Fibroblast of skin of right quadriceps (primary cell): ENCODE data around the gene ACSS2.
A peak's percentile ranks its signal among the peaks of the same experiment; 100 is the strongest.

Experiments
- DNase-seq: peaks from one replicate; pipeline ENCODE4 v3.0.0-alpha.2; 2013

ACSS2 gene, protein sequence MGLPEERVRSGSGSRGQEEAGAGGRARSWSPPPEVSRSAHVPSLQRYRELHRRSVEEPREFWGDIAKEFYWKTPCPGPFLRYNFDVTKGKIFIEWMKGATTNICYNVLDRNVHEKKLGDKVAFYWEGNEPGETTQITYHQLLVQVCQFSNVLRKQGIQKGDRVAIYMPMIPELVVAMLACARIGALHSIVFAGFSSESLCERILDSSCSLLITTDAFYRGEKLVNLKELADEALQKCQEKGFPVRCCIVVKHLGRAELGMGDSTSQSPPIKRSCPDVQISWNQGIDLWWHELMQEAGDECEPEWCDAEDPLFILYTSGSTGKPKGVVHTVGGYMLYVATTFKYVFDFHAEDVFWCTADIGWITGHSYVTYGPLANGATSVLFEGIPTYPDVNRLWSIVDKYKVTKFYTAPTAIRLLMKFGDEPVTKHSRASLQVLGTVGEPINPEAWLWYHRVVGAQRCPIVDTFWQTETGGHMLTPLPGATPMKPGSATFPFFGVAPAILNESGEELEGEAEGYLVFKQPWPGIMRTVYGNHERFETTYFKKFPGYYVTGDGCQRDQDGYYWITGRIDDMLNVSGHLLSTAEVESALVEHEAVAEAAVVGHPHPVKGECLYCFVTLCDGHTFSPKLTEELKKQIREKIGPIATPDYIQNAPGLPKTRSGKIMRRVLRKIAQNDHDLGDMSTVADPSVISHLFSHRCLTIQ

DNA sequence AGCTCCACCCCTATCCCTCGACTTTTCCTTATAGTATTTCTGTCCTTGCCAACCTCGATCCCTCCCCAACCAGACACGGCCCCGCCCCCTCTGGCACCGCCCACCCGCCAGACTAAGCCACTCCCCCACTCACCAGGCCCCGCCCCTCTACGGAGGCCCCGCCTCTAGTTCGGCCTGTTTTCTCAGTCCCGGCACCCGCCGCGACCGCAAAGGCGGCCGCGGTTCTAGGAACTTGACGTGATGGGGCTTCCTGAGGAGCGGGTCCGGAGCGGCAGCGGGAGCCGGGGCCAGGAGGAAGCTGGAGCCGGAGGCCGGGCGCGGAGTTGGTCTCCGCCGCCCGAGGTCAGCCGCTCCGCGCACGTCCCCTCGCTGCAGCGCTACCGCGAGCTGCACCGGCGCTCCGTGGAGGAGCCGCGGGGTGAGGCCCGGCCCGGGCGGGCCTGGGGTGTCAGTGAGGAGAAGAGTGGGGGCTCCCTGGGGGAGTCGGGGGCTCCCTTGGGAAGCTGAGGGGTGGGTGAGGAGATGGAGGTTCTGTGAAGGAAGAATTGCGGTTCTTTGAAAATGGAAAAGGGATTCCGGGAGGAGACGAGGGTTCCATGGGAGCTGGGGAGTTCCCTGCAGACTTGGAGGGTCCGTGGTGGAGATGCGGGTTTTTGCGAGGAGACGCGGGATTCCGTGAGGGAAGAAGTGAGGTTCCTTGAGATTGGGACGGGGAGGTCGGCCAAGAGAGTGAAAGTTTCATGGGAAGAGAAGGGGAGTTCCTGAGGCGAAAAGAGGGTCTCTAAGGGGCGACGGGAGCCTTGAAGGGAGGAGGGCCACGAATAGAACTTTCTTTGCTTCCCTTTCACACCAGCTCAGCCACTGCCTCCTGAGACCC lies at the start of gene ACSS2:
Gene ACSS2 (plus strand): TSS at position 207 of the 877 bp plus-strand sequence. CDS start 34 bp downstream, at position 241.
- DNase-seq: no peak

DNA sequence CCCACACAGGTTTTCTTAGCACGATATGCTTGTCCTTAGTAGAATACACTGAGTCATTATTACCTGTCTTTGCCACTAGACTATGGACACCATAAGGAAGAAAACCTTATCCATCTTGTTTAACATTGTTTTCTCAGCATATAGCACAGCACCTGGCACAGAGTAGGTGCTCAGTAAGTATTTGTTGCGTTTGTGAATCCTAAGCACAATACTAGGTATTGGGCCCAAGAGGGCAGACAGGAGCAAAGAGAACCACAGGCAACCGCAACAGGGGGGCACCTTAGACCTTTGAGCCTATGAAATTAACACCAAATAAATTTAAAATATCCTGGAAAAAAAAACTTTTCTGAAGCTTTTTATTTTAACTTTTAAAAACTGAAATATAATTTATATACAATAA lies 47.2 kb upstream of the ACSS2 start:
- no peak for DNase-seq

DNA sequence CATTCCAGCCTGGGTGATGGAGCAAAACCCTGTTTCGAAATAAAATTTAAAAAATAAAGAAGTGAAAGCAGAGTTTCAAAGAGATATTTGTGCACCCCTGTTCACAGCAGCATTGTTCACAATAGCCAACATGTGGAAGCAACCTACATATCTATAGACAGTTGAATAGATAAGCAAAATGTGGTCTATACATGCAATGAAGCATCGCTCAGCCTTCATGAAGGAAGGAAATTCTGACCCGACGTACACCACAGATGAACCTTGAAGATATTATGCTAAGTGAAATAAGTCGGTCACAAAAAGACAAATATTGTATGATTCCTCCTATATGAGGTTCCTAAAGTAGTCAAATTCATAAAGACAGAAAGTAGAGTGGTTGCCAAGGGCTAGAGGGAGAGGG lies 44.5 kb upstream of the ACSS2 start:
- no peak for DNase-seq

DNA sequence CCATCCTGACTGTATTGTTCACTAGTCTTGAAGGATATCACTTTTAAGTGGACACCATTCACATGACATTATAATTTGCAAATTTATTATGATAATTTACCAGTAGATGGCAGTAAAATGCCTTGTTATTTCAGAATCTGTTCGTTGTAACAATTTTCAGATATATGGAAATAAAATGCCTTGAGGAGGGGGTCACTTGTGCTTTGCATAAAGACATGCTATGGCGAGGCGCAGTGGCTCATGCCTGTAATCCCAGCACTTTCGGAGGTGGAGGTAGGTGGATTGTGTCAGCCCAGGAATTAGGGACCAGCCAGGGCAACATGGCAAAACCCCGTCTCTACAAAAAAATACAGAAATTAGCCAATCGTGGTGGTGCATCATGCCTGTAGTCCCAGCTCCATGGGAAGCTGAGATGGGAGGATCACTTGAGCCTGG lies 41.9 kb upstream of the ACSS2 start:
- peak; percentile 38 for DNase-seq

DNA sequence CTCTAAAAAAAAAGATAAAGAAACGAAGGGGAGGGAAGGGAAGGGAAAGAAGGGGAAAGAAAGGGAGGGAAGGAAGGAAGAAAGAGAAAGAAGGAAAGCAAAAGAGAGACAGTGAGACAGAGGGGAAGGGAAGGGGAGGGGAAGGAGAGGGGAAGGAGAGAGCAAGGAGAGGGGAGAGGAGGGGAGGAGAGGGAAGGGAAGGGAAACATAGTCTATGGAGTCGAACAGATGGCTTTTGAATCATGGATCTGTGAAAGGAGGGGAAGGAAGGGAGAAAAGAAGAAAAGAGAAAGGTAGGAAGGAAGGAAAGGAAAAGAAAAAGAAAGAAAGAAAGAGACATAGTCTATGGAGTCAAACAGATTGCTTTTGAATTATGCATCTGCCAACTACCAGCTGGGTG lies 34.3 kb upstream of the ACSS2 start:
- no peak for DNase-seq

DNA sequence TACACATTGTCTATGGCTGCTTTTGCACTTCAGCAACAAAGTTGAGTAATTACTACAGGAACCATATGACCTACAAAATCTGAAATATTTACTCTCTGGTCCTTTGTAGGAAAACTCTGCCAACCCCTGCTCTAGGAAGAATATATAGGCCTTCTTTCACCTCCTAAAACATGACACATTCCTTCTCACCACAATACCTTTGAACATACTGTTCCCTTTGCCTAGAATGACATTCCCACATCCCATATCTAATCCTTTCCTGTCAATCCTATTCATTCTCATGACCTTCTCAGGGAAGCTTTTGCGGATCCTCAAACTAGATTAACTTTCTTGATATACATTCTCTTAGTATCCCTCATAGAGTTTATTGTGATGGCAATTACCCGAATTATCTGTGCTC lies 33.0 kb upstream of the ACSS2 start:
- DNase-seq: no peak

DNA sequence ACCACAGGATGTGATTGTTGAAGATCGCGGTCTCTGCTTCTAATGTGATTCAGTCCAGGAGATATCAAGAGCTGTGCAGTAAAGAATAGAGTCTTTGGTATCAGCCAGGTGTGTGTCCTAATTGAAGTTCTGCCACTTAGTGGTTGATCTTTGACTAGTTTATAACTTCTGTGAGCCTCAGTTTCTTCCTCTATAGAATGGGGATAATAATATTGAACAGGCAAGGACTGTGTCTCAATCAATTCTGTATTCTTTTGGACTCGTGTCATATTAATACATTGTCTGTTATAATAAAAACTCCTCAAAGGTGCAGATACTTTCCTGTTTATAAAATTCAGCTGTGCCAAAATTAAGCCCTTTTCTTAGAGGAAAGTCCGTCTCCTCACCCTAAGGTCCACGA lies 27.8 kb upstream of the ACSS2 start:
- DNase-seq: no peak

DNA sequence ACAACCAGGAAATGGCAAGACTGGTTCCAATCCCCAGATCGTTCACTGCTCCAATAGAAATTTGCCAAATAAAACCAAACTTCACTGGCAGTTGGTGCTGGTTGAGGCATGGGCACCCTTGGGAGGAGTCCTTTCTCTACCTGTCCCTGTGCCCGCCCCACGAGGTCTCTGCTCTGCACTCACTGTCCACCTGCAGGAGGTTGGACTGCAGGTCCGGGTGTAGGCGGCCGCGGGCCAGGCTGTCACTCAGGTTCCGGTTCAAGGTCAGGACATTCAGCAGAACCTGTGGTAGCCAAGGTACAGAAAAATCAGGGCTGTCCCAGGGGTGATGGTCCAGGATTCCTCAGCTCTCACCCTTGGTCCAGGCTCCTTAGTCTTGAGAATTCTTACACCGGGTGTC lies 26.6 kb upstream of the ACSS2 start:
- no peak for DNase-seq

DNA sequence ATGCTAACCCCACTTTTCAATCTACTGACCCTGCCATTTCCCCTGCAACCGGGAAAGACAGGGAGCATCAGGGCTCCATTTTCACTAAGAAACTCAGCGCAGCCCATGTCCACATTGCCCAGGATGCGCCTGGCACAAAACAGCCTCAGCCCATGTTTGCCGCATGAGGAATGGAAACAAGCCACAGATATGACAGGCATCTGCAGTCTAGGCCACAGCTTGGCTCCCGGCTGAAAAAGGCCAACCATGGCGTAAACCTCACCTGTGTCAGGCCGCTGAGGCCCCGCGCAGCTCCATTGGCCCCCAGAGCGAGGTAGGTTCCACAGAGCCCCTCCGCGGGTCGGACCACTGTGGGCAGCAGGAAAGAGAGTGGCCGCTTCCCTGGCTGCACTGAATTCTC lies 25.4 kb upstream of the ACSS2 start:
- DNase-seq: no peak

DNA sequence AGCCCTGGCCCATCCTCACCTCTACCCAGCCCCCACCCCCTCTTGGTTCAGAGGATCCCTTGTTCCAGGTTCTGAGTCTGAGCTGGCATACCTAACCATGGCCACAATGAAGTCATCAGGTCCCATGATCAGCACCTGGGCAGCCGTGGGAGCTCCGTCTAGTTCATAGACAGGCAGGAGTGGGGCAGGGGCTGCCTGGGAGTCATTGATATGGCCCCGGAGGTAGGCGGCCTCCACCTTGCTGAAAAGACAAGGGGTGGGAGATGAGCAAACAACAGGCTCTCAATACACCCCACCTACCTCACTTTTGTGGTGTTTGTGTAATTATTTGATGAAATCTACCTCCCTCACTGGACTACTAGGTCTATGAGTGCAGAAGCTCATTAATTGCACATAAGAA lies 24.1 kb upstream of the ACSS2 start:
- no peak for DNase-seq

DNA sequence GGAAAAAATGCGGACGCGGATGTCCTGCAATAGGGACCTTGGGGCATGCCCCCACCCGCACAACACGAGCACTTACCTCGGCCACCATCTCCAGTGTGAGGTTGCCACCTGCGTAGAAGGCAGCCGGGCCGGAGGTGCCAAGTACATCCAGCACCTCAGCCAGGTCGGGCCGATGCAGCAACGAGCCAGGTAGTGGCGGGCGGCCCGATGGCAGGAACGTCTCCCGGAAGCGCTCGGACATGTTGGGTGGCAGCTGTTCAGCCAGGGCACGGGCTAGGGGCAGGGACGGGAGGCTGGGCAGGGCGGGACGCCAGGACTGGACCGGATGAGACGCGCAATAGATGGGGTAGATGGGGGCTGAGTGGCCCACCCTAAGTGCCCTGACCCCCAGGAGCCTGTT lies 17.0 kb upstream of the ACSS2 start:
- DNase-seq: no peak

DNA sequence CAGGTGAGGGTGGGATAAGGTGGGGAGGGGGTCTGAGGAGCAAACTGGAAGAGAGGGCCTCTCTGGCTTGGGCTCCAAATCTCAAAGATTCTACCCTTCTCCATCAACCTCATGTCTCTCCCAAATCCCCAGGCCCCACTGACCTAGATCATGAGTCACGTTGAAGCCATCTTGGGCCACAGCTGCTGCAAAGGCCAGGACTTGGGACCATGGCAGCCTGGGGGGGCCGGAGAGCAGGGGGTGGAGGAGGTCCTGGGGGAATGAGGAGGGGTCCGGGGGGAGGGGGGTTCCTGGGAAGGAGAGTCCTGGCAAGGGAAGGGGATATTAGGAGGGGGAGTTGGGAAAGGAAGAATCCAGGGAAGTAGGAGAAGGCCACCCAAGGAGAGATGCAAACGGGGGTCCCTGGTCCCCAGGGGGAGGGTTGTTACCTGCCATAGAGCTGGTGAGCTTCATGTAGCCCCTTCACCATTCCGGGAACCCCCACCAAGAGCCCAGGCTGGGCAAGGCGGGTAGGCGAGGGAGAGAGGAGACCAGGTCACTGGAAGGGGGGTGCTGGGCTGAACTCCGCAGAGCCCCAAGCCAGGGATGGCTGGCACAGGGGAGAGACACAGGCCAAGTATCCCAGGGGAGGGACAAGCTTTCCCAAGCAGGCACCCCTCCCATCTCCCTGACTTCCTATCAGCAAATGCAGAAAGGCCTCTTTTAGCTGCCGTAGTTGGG lies 16.4 kb upstream of the ACSS2 start:
- DNase-seq: no peak

DNA sequence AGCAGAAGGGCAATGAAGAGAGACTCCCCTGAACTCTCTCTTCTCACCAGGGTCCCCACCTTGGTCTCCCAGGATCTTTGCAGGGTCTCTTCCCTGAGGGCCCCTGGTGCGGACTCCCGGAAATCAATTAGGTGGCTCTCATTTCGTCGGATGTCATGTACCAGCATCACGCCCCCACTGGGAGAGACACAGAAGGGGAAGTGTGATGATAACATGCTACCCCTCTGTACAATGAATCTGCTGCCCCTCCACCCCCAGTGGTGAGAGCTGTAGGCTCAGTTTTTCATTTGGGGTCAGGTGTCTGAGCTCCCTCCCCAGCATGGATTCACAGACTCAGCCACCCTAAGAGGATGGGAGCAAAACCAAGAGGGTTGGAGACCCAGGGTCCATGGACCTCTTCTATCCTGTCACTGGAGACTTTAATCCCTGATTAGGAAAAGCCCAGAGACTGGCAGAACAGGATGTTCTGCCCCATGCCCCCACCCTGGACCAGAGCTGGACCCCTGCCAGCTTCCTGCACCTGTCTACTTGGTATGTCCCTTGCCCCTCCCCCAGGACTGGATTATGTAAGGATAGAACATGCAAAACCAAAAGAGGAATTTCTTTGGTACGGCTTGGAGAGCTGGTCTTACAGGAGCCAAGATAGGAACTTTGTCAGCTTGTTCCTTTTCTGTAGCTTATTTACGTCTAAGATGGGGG lies 14.9 kb upstream of the ACSS2 start:
- no peak for DNase-seq

DNA sequence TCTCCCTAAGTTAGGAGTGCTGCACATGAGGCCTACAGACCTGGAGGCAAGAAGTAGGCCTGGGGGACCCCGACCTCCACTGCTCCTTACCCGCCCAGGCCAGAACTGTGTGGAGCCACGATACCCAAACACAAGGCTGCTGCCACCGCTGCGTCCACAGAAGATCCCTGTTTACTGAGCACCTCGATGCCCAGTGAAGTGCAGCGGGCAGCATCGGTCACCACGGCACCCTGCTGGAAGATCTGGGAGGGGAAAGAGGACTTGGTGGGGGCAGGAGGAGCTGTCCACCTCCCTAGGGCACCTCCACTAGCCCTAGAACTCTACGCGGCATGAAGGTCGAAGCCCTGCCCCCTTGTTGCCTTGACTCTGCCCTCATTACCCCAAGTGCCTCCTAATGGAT lies 13.7 kb upstream of the ACSS2 start:
- DNase-seq: no peak

DNA sequence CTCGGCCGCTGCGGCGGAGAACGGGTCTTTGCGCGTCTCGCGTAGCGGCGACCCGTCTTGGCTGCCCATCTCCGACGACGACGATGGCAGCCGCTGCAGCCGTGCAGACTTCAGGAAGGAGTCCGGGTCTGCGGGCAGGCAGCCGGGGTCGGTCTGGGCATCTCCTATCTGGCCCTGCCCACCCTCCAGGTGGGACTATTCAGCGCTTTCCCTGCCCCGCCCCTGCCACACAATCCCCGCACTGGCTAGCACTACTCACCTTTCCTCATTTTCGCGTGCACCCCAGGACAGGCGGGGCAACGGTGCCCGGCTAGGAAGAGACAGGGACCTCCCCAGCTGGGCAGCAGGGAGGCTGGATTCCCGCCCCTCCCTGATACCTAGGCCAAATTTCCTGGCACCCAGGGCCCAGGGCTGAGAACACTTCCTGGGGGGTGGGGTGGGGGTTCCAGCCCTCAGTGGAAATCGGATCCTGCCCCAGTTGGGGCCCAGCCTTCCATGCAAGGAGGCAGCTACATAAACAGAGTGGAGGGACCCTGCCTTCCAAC lies 12.9 kb upstream of the ACSS2 start:
- no peak for DNase-seq

DNA sequence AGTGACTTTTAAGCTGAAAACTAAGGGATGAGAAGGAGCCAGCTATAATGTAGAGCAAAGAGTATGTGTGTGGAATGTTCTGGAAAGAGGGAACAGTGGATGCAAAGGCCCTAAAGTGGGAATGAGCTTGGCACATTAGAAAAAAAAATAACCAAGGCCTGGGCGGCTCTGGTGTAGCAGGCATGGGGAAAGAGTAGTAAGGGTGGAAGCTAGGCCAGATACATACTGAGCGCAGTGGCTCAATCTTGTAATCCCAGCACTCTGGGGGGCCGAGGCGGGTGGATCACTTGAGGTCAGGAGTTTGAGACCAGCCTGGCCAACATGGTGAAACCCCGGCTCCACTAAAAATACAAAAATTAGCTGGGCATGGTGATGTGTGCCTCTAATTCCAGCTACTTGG lies 12.2 kb upstream of the ACSS2 start:
- no peak for DNase-seq

DNA sequence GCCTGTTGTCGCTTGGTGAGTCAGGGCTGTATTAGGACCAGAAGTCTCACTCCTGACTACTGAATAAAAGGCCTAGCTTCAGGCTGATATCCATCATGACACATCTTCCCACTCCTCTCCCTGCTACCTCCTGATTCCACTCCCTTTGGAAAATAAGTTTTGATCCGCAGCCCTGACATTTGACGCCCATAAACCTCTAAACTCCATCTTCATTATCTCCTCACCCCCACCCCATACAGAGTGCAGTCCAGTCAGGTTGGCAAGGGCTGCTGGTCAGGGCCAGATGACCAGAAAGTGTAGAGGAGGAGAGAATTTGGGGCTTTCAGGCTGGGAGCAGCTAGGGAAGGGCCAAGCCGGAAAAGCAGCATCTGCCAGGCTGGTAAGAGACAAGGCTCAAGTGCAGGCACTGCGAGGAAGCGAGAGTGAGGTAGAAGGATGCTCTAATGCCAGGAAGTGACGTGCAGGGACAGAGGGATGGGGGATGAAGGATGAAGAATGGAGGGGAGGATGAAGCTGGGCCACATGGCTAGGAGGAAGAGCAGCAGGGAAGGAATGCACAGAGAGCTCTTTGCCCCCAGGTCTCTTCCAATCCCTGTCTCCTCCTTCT lies 5.0 kb upstream of the ACSS2 start:
- no peak for DNase-seq

DNA sequence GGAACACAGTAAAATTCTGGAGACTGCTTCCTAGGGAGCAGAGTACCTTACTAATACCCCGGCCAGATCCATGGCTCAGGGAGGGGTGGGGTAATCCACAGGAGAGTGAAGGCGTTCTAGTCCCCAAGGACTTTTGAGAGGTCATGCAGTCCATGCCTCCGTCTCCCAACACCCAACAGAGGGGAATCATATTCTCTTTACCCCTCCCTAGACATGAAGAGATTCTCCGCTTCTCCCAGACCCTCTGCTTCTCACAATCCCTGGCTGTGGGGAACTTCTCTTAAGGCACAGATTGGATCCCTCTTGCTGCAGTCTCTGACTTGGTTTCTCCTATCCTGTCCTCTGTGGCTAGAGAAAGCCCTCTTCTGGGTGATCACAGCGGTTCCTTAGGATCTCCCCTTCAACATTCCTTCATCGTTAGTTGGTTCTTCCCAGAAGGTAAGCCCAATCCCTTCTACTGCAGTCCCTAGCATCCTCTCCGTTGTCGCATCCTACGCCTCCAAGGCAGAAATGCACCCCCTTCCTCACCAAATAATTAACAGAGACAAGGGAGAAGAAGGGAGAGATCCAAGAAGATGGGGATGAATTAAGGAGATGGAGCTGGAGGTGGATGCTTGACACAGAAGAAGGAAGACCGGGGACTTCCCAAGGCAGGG lies 4.3 kb upstream of the ACSS2 start:
- DNase-seq: no peak

DNA sequence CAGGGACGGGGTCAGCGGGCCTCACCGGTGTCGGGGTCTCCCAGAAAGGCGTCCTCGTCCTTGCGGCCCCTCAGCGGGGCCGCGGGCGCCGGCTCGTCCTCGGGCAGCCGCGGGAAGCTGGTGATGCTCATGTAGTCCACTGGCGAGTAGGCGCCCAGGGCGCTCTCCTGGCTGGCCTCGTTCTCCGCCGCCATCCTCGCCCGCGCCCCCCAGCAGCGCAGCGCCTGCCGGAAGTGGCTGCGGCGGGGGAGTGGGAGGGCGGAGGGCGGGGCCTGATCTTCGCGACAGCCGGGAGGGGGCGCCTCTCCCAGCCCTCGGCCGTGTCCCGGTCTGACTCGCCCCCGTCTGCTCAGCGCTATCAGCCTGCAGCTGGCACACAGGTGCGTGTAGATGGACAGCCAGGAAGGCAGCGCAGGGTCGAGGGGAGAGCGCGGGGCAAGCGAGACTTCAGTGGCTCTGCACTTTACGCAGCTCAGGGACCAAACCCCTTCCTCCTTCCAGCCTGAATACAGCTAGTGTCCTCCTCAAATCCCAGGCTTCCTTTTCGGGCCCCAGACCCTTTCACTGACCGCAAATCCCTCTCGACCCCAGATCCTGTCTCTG lies 3.7 kb upstream of the ACSS2 start, which contains the start of gene GGT7:
Gene GGT7 (minus strand): TSS at position 235 of the 603 bp plus-strand sequence. CDS start 41 bp downstream, at position 194.
- peak; percentile 68 for DNase-seq

DNA sequence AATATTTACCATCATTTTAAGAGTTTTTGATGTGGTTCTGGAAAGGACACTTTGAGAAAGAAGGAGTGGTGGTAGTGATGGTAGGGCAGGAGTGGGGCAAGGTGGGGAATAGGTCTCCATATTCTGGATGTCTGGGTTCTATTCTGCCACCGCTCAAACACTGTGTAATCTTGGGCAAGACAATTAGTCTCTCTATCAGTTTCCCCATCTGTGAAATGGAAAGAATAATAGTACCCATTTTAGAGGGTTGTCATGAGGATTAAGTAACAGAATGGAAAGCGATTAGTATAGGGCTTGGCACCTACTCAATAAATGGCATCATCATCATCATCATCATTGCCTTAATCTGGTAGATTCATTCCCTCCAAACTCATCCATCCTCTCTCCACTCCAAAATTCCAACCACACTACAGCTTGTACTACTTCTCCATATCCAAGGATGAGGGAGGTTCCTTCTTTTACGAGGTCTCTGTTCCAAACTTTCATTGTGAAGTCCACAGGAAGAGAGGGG lies 2.8 kb upstream of the ACSS2 start:
- DNase-seq: no peak
